OCI-LY1 (cell line): ENCODE results near the gene GFPT1.
"Not testable (repeated sequence)": the region's sequence is repeated elsewhere in the genome, so short reads cannot be mapped to it uniquely, and the experiment has no call there.

Experiments used
- H2AFZ ChIP-seq: fragments of 200-600 bp; sonication (generic), shearing (Covaris generic); 2 replicates; pipeline ENCODE4 v1.6.0; 2014; ENCODE audit warnings: antibody characterized with exemption, mild to moderate bottlenecking, low read length
- H3F3A ChIP-seq: fragments of 200-600 bp; sonication (generic), shearing (Covaris generic); 2 replicates; pipeline ENCODE4 v1.6.0; 2014; ENCODE audit warnings: mild to moderate bottlenecking, antibody characterized with exemption, low read length, moderate library complexity; ENCODE audit not compliant: insufficient read depth
- H3K27ac ChIP-seq: fragments of 200-600 bp; sonication (generic); 2 replicates; pipeline ENCODE4 v1.5.1; 2014; ENCODE audit warnings: low read length, mixed run types, mild to moderate bottlenecking, low read depth; ENCODE audit not compliant: poor library complexity, severe bottlenecking
- H3K27me3 ChIP-seq: fragments of 200-600 bp; sonication (generic); 2 replicates; pipeline ENCODE4 v1.6.0; 2014; ENCODE audit warnings: antibody characterized with exemption, mild to moderate bottlenecking, low read length, moderate library complexity; ENCODE audit not compliant: insufficient read depth
- H3K36me3 ChIP-seq: fragments of 200-600 bp; sonication (generic); 2 replicates; pipeline ENCODE4 v1.6.1; 2014; ENCODE audit warnings: mild to moderate bottlenecking, antibody characterized with exemption, low read length, moderate library complexity, mixed read lengths; ENCODE audit not compliant: insufficient read depth
- H3K4me1 ChIP-seq: fragments of 200-600 bp; sonication (generic); 2 replicates; pipeline ENCODE4 v1.5.1; 2014; ENCODE audit warnings: mild to moderate bottlenecking, low read length, moderate library complexity; ENCODE audit not compliant: insufficient read depth, severe bottlenecking
- H3K4me2 ChIP-seq: fragments of 200-600 bp; sonication (generic), shearing (Covaris generic); 2 replicates; pipeline ENCODE4 v1.6.1; 2014; ENCODE audit warnings: low read length
- H3K4me3 ChIP-seq: fragments of 200-600 bp; sonication (generic); 2 replicates; pipeline ENCODE4 v1.5.1; 2014; ENCODE audit warnings: low read length, low read depth, mild to moderate bottlenecking, mixed read lengths; ENCODE audit not compliant: poor library complexity, severe bottlenecking
- H3K79me2 ChIP-seq: fragments of 200-600 bp; shearing (Covaris generic); 2 replicates; pipeline ENCODE4 v1.6.1; 2016; ENCODE audit warnings: mixed run types, low read length, mixed read lengths; ENCODE audit not compliant: insufficient read depth
- H3K9ac ChIP-seq: fragments of 200-600 bp; sonication (generic), shearing (Covaris generic); 2 replicates; pipeline ENCODE4 v1.6.1; 2014; ENCODE audit warnings: mild to moderate bottlenecking, low read length, mixed read lengths
- H3K9me2 ChIP-seq: fragments of 200-600 bp; sonication (generic), shearing (Covaris generic); 2 replicates; pipeline ENCODE4 v1.6.1; 2014; ENCODE audit warnings: low read depth, mild to moderate bottlenecking, low read length, mixed read lengths
- H3K9me3 ChIP-seq: fragments of 200-600 bp; shearing (Covaris generic); 2 replicates; pipeline ENCODE4 v1.6.1; 2014; ENCODE audit warnings: low read length, mixed read lengths
- H4K20me1 ChIP-seq: fragments of 200-600 bp; sonication (generic), shearing (Covaris generic); 2 replicates; pipeline ENCODE4 v1.6.0; 2016; ENCODE audit warnings: mild to moderate bottlenecking, low read length; ENCODE audit not compliant: insufficient read depth
- EZH2 ChIP-seq: fragments of 200-600 bp; sonication (generic), shearing (Covaris generic); IDR thresholded peaks from 2 replicates; pipeline ENCODE4 v1.8.0; 2017; ENCODE audit warnings: borderline replicate concordance, mixed run types, mild to moderate bottlenecking, antibody characterized with exemption, low read length, moderate library complexity, mixed read lengths
- TF ChIP-seq, protein P1 (sequence below): fragments of 200-600 bp; sonication (generic), shearing (Covaris generic); IDR thresholded peaks from 2 replicates; pipeline ENCODE4 v1.5.1; 2017; ENCODE audit warnings: mild to moderate bottlenecking, antibody characterized with exemption, low read length, moderate library complexity, mixed read lengths

GFPT1 gene

DNA sequence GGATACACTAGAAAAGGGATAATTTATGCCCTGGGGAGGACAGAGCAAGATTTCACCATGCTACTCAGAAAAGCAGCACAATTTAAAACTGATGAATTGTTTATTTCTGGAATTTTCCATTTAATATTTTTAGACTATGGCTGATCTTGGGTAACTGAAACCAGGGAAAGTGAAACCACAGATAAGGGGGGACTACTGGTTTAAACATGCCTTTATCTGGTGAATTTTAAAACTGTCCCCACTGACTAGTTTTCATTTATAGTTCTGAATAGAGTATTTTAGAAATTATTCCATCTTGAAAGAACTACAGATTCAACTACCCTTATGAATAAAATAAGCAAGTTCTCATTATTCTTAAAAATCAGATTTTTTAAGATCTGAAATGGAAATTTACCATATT is 35.2 kb upstream of the GFPT1 start:
- TF ChIP-seq, protein P1, sequence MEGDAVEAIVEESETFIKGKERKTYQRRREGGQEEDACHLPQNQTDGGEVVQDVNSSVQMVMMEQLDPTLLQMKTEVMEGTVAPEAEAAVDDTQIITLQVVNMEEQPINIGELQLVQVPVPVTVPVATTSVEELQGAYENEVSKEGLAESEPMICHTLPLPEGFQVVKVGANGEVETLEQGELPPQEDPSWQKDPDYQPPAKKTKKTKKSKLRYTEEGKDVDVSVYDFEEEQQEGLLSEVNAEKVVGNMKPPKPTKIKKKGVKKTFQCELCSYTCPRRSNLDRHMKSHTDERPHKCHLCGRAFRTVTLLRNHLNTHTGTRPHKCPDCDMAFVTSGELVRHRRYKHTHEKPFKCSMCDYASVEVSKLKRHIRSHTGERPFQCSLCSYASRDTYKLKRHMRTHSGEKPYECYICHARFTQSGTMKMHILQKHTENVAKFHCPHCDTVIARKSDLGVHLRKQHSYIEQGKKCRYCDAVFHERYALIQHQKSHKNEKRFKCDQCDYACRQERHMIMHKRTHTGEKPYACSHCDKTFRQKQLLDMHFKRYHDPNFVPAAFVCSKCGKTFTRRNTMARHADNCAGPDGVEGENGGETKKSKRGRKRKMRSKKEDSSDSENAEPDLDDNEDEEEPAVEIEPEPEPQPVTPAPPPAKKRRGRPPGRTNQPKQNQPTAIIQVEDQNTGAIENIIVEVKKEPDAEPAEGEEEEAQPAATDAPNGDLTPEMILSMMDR: no peak
- no peak for TF ChIP-seq EZH2
- no peaks in the 10 kb centered on the region for H3K27me3 ChIP-seq
- no peak overlapping the region for H3K9ac ChIP-seq
- no peaks in the 10 kb centered on the region for H3K4me1 ChIP-seq
- no peaks in the 10 kb centered on the region for H3K9me2 ChIP-seq
- no peaks in the 10 kb centered on the region for H3K9me3 ChIP-seq
- no peak overlapping the region for H3K27ac ChIP-seq
- peaks cover 30% of the 10 kb centered on the region for H3K36me3 ChIP-seq
- H3K79me2 ChIP-seq: no peaks in the 10 kb centered on the region
- no peak overlapping the region for H3K4me2 ChIP-seq
- no peaks in the 10 kb centered on the region for H4K20me1 ChIP-seq
- H2AFZ ChIP-seq: no peak overlapping the region
- H3K4me3 ChIP-seq: no peak overlapping the region
- H3F3A ChIP-seq: no peaks in the 10 kb centered on the region

DNA sequence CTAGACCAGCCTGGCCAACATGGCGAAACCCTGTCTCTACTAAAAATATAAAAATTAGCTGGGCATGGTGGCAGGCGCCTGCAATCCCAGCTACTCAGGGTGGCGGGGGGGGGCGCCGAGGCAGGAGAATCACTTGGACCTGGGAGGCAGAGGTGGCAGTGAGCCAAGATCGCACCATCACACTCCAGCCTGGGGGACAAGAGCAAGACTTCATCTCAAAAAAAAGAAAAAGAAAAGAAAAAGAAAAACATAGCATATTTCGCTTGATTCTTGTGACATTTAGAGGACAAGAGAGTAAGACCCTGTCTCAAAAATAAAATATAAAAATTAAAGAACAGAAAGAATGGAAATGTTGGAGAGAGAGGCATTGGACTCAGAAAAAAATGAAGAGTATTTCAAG is 32.1 kb upstream of the GFPT1 start:
- not testable (repeated sequence) for H3K9ac ChIP-seq

DNA sequence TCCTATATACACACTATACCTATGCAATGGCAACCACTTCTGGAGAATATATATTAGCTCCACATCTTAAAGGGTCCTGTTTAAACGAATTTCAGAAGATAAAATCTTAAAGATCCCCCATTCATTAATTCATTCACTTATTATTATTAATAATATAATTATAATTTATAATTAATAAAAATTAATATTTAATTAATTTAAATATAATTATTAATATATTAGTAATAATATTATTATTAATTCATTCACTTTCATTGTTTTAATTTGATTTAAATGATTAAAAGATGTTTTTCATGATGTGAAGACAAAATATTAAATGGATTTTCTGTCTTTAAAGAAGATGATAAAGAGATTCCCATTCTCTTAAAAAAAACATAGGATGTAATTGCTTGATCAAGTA is 29.1 kb upstream of the GFPT1 start:
- no peak overlapping the region for H3K9ac ChIP-seq
- TF ChIP-seq EZH2: no peak
- TF ChIP-seq, protein P1: no peak
- 0 out of 2 replicates have a peak, but pooled peaks cover 4% of the 10 kb centered on the region for H3F3A ChIP-seq
- H3K36me3 ChIP-seq: peaks cover 30% of the 10 kb centered on the region
- H3K27ac ChIP-seq: no peak overlapping the region
- no peak overlapping the region for H2AFZ ChIP-seq
- no peaks in the 10 kb centered on the region for H3K79me2 ChIP-seq
- no peak overlapping the region for H3K4me3 ChIP-seq
- no peaks in the 10 kb centered on the region for H3K4me1 ChIP-seq
- no peaks in the 10 kb centered on the region for H3K27me3 ChIP-seq
- H4K20me1 ChIP-seq: no peaks in the 10 kb centered on the region
- no peaks in the 10 kb centered on the region for H3K9me2 ChIP-seq
- H3K4me2 ChIP-seq: no peak overlapping the region
- no peaks in the 10 kb centered on the region for H3K9me3 ChIP-seq

More for the DNA sequence above, 32.1 kb upstream of the GFPT1 start:
- H4K20me1 ChIP-seq, H3K27me3 ChIP-seq, H3K9me3 ChIP-seq, H3K27ac ChIP-seq, H3K9me2 ChIP-seq, H3K4me2 ChIP-seq, H2AFZ ChIP-seq, H3K4me3 ChIP-seq, H3F3A ChIP-seq, H3K4me1 ChIP-seq, H3K79me2 ChIP-seq: not testable (repeated sequence)
- peaks cover 20% of the 10 kb centered on the region for H3K36me3 ChIP-seq

DNA sequence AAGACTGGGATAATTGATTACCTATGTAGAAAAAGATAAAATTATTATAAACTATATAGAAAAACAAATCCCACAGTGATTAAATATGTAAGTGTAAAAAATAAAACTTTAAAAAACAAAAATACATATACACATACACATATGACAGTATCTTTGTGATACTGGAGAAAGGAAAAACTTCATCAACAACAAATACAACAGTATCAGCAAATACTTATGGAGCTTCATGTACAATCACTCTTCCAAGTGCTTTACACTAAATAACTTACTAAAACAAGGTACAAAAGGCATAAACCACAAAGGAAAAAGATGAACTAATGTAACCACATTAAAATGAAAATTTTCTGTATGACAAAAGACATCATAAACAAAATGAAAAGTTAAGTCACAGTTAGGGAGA is 24.1 kb upstream of the GFPT1 start:
- no peaks in the 10 kb centered on the region for H4K20me1 ChIP-seq
- no peaks in the 10 kb centered on the region for H3K27me3 ChIP-seq
- no peaks in the 10 kb centered on the region for H3K9me3 ChIP-seq
- H3K9ac ChIP-seq: no peak overlapping the region
- no peaks in the 10 kb centered on the region for H3K4me1 ChIP-seq
- H3K79me2 ChIP-seq: no peaks in the 10 kb centered on the region
- 0 out of 2 replicates have a peak, but pooled peaks cover 4% of the 10 kb centered on the region for H3F3A ChIP-seq
- H3K27ac ChIP-seq: no peak overlapping the region
- peaks cover 29% of the 10 kb centered on the region for H3K36me3 ChIP-seq
- H3K4me3 ChIP-seq: no peak overlapping the region
- no peaks in the 10 kb centered on the region for H3K9me2 ChIP-seq
- no peak overlapping the region for H3K4me2 ChIP-seq
- H2AFZ ChIP-seq: no peak overlapping the region
- TF ChIP-seq, protein P1: no peak
- no peak for TF ChIP-seq EZH2
